Kidney (tissue), 14 donors: ENCODE measurements around the gene HS3ST3B1. TPM values are rescaled to one million over a fixed set of nuclear protein-coding genes. Genes with fewer than 3 reads are reported as not detected.

Source experiments
- DNase-seq, 5 donors: peaks; one replicate each; pipeline ENCODE4 v3.0.0-alpha.2; 2013 to 2020
- FAIRE-seq: peaks from 2 replicates; lab custom pipeline; 2012; peaks lifted over from hg19 to GRCh38; lab: Jason Lieb, UNC
- H3K27ac ChIP-seq, 2 donors: one replicate each; pipeline ENCODE4 v1.7.0; 2013; ENCODE audit warnings: low read depth in 2 of 2, low read length in 2 of 2, inconsistent platforms in 1 of 2
- H3K27me3 ChIP-seq: one replicate; pipeline ENCODE4 v1.7.1; 2013; ENCODE audit warnings: low read length, inconsistent platforms; ENCODE audit not compliant: control insufficient read depth, insufficient read depth
- H3K36me3 ChIP-seq, 3 donors: one replicate each; pipeline versions ENCODE4 v1.7.0 to v1.7.1; 2013; ENCODE audit warnings: low read length in 3 of 3, control low read depth in 1 of 3, inconsistent platforms in 1 of 3; ENCODE audit not compliant: insufficient read depth in 3 of 3, control insufficient read depth in 2 of 3
- H3K4me1 ChIP-seq, 3 donors: one replicate each; pipeline versions ENCODE4 v1.7.0 to v1.7.1; 2013; ENCODE audit warnings: low read length in 3 of 3, inconsistent platforms in 1 of 3, low read depth in 1 of 3; ENCODE audit not compliant: control insufficient read depth in 2 of 3, insufficient read depth in 2 of 3
- H3K4me3 ChIP-seq, 3 donors: one replicate each; pipeline versions ENCODE4 v1.7.0 to v1.8.1; 2013; ENCODE audit warnings: low read length in 3 of 3, control low read depth in 1 of 3, inconsistent platforms in 1 of 3
- H3K9ac ChIP-seq, 3 donors: one replicate each; pipeline versions ENCODE4 v1.7.0 to v1.7.1; 2013; ENCODE audit warnings: low read length in 3 of 3, control low read depth in 1 of 3, inconsistent platforms in 1 of 3
- H3K9me3 ChIP-seq, 3 donors: one replicate each; pipeline versions ENCODE4 v1.7.0 to v1.7.1; 2013; ENCODE audit warnings: low read length in 3 of 3, control low read depth in 1 of 3, inconsistent platforms in 1 of 3; ENCODE audit not compliant: control insufficient read depth in 2 of 3, insufficient read depth in 1 of 3
- intact Hi-C: fragments of 100-400 bp; cut with DNase I; formaldehyde crosslinking; loops from one replicate; pipeline ENCODE4 v1.11.1; 2022
- polyA plus RNA-seq: library from polyadenylated mRNA; stranded (reverse); fragments of 350-450 nt; fragmentation: Illumina TruSeq; extraction: RNeasy Lipid Tissue Mini Kit (QIAGEN cat#74804); gene quantifications from one replicate; pipeline ENCODE4 v1.2.3, GENCODE V29; 2014; ENCODE audit warnings: low read depth, low replicate concordance; ENCODE audit not compliant: insufficient read depth
- total RNA-seq: library from RNA; stranded (reverse); fragmentation: NEBNext Ultra II Directional; extraction: Animal tissue kit (Norgen Biotek cat#: 25700); gene quantifications from one replicate; pipeline ENCODE4 v1.2.1, GENCODE V29; 2021
- TF ChIP-seq, protein P1 (sequence below): IDR thresholded peaks from 3 replicates; pipeline ENCODE4 v1.5.1; 2012; ENCODE audit warnings: mild to moderate bottlenecking, moderate library complexity, borderline replicate concordance; ENCODE audit not compliant: insufficient read depth; ENCODE audit errors: extremely low read depth
- donor health status: control.
- donor health status: control.
- donor health status: control.
- donor health status: control.
- donor health status: control.
- donor health status: DM: yes; HTN: yes; CAD: no.
- donor health status: Normal renal cell carcinoma (clear cell type).

The HS3ST3B1 gene
- total and polyA plus RNA-seq, 2 donors from 2014 or later = 4.8 to 5.3 TPM

DNA sequence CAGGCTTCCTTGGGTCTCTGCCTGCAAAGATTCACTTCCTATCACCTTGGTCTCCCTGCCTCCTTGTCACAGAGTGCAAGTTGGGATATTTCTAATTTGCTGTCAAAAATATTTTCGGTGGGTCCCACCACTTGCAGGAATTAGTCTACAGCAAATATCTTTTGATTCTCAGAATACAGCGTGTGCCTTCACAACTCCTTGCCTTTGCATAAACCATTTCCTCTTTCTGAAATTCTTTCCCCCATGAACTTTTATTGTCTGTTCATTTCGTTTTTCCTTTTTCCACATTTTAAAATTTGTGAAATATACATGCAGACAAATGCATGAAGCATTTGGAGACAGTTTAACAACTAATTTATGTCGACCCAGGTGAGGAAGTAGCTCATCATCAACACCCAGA is 60.0 kb downstream of the HS3ST3B1 start:
- FAIRE-seq (no peak), DNase-seq (no peak)
- Histone ChIP-seq H3K27ac (no peak overlapping the region), H3K9me3 (no peaks in the 10 kb centered on the region), H3K27me3 (no peaks in the 10 kb centered on the region), H3K4me3 (no peak overlapping the region), H3K4me1 (peaks cover 0 to 2% (median 0%) of the 10 kb centered on the region in 3 donors), H3K9ac (no peak overlapping the region), H3K36me3 (no peaks in the 10 kb centered on the region)
- intact Hi-C loops = no loop called here
- TF ChIP-seq, protein P1, sequence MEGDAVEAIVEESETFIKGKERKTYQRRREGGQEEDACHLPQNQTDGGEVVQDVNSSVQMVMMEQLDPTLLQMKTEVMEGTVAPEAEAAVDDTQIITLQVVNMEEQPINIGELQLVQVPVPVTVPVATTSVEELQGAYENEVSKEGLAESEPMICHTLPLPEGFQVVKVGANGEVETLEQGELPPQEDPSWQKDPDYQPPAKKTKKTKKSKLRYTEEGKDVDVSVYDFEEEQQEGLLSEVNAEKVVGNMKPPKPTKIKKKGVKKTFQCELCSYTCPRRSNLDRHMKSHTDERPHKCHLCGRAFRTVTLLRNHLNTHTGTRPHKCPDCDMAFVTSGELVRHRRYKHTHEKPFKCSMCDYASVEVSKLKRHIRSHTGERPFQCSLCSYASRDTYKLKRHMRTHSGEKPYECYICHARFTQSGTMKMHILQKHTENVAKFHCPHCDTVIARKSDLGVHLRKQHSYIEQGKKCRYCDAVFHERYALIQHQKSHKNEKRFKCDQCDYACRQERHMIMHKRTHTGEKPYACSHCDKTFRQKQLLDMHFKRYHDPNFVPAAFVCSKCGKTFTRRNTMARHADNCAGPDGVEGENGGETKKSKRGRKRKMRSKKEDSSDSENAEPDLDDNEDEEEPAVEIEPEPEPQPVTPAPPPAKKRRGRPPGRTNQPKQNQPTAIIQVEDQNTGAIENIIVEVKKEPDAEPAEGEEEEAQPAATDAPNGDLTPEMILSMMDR = no peak

- H3K36me3 ChIP-seq = no peaks in the 10 kb centered on the region
- H3K27me3 ChIP-seq = no peaks in the 10 kb centered on the region
- no peak overlapping the region for H3K9ac ChIP-seq
- FAIRE-seq = no peak
- no peak overlapping the region for H3K27ac ChIP-seq
- no peak overlapping the region for H3K4me3 ChIP-seq
- H3K4me1 ChIP-seq = peaks cover 0 to 2% (median 0%) of the 10 kb centered on the region in 3 donors
- no peaks in the 10 kb centered on the region for H3K9me3 ChIP-seq
- no peak for DNase-seq
- TF ChIP-seq, protein P1 = no peak
- intact Hi-C loops = no loop called here
These were observed 60.6 kb downstream of the HS3ST3B1 start for GRCh38 chr17:14361470-14361869.

- intact Hi-C loops = no loop called here
- H3K9ac ChIP-seq = no peak overlapping the region
- no peaks in the 10 kb centered on the region for H3K9me3 ChIP-seq
- DNase-seq = no peak
- TF ChIP-seq, protein P1 = no peak
- H3K27me3 ChIP-seq = no peaks in the 10 kb centered on the region
- H3K36me3 ChIP-seq = no peaks in the 10 kb centered on the region
- H3K4me3 ChIP-seq = no peak overlapping the region
- no peak overlapping the region for H3K27ac ChIP-seq
- no peak for FAIRE-seq
- peaks cover 0 to 2% (median 0%) of the 10 kb centered on the region in 3 donors for H3K4me1 ChIP-seq
These were observed 61.1 kb downstream of the HS3ST3B1 start for GRCh38 chr17:14361945-14362508.

GRCh38 chr17:14366199-14366598 is 65.3 kb downstream of the HS3ST3B1 start:
- TF ChIP-seq, protein P1 = no peak
- intact Hi-C loops = no loop called here
- Histone ChIP-seq H3K9me3 (no peaks in the 10 kb centered on the region), H3K27me3 (no peaks in the 10 kb centered on the region), H3K9ac (no peak overlapping the region), H3K4me1 (no peaks in the 10 kb centered on the region), H3K4me3 (no peak overlapping the region), H3K27ac (no peak overlapping the region), H3K36me3 (no peaks in the 10 kb centered on the region)
- no peak for DNase-seq
- no peak for FAIRE-seq
